ENCODE results near the gene VAV2. TPM values are rescaled to one million over a fixed set of nuclear protein-coding genes. Genes with fewer than 3 reads are reported as not detected.
"Not testable (repeated sequence)": the region's sequence is repeated elsewhere in the genome, so short reads cannot be mapped to it uniquely, and the experiment has no call there.

VAV2 gene
- polyA plus RNA-seq, 2 of the 4 experiments (the other 2 are of a cell fraction), result 9.8 to 21.4 TPM

GRCh38 chr9:133750982-133751649 is 241.0 kb downstream of the VAV2 start:
- H3K9me3 ChIP-seq, result no peaks in the 10 kb centered on the region
- ChIA-PET POLR2A (interaction anchor here (0.5 kb wide), 1 partner anchor 359 kb away, joined by 4 read pairs; no protein-coding TSS in a partner anchor), CTCF (interaction anchor here (0.6 to 7.0 kb wide), 3 partner anchors 9 to 302 kb away, joined by 3 to 41 read pairs (median 5); no protein-coding TSS in a partner anchor)
- ATAC-seq, result peak in 1 of 2 experiments; percentile 36; a peak in 3 of 6 replicates
- H3K4me3 ChIP-seq, result no peak overlapping the region
- no peak for FAIRE-seq
- no peak for DNase-seq (ENCODE audit: low read depth in 1 of 2, low spot score in 1 of 2)
- 46% methylated on average over 9 of the region's 9 CpGs for WGBS (ENCODE audit: missing lambda C conversion rate)
- no peaks in the 10 kb centered on the region for H3K4me1 ChIP-seq
- H3K4me2 ChIP-seq, result no peak overlapping the region
- TF ChIP-seq HOXB5 (CRISPR knock-in tag; IDR thresholded peaks at IDR 0.05) (no peak), NPAS2 (CRISPR knock-in tag; IDR thresholded peaks at IDR 0.05; ENCODE audit: borderline replicate concordance) (no peak), EHMT2 (IDR thresholded peaks at IDR 0.05; ENCODE audit: low read depth) (no peak), POLR2AphosphoS2 (conservative IDR thresholded peaks at IDR 0.05; ENCODE audit: low read length) (no peak), NFE2L2 (conservative IDR thresholded peaks at IDR 0.05; ENCODE audit: low read length) (no peak), FOSB (CRISPR knock-in tag; IDR thresholded peaks at IDR 0.05) (no peak), ELK1 (IDR thresholded peaks at IDR 0.05; ENCODE audit: low read depth, low read length) (no peak), ZC3H11A (IDR thresholded peaks at IDR 0.05) (no peak), ESRRA (IDR thresholded peaks at IDR 0.05; ENCODE audit: borderline replicate concordance, low read length) (no peak), BCL3 (IDR thresholded peaks at IDR 0.05) (no peak), RFX5 (IDR thresholded peaks at IDR 0.05) (no peak), EP300 (IDR thresholded peaks at IDR 0.05) (no peak), HEYL (CRISPR knock-in tag; IDR thresholded peaks at IDR 0.05) (no peak), PHF8 (IDR thresholded peaks at IDR 0.05; ENCODE audit: borderline replicate concordance, low read depth) (no peak)
- H3K27ac ChIP-seq, result no peak overlapping the region

GRCh38 chr9:133747309-133747708 is 244.8 kb downstream of the VAV2 start:
- Histone ChIP-seq H3K9me3 (no peaks in the 10 kb centered on the region), H3K4me3 (no peak overlapping the region), H3K4me1 (no peaks in the 10 kb centered on the region), H3K27ac (no peak overlapping the region), H3K4me2 (no peak overlapping the region)
- no peak for FAIRE-seq
- DNase-seq (ENCODE audit: low read depth in 1 of 2, low spot score in 1 of 2), result no peak
- ChIA-PET CTCF (interaction anchor here (1.8 kb wide), 1 partner anchor 247 kb away, joined by 7 read pairs; no protein-coding TSS in a partner anchor), POLR2A (no interaction called here)
- ATAC-seq, result no peak
- no peak for TF ChIP-seq JUNB (IDR thresholded peaks at IDR 0.05)
- TF ChIP-seq ESRRA (IDR thresholded peaks at IDR 0.05; ENCODE audit: borderline replicate concordance, low read length), result no peak
- TF ChIP-seq CEBPB (IDR thresholded peaks at IDR 0.05), result no peak
- no peak for TF ChIP-seq TFCP2L1 (CRISPR knock-in tag; IDR thresholded peaks at IDR 0.05)
- no peak for TF ChIP-seq ZC3H11A (IDR thresholded peaks at IDR 0.05)
- TF ChIP-seq SREBF2 (IDR thresholded peaks at IDR 0.05), result no peak
- no peak for TF ChIP-seq EHMT2 (IDR thresholded peaks at IDR 0.05; ENCODE audit: low read depth)
- no peak for TF ChIP-seq RCOR1 (IDR thresholded peaks at IDR 0.05; ENCODE audit: low read depth, low read length)
- no peak for TF ChIP-seq JUN (IDR thresholded peaks at IDR 0.05)
- no peak for TF ChIP-seq PHF8 (IDR thresholded peaks at IDR 0.05; ENCODE audit: borderline replicate concordance, low read depth)

GRCh38 chr9:133744528-133744927 is 247.6 kb downstream of the VAV2 start:
- ATAC-seq; H3K27ac ChIP-seq; H3K4me3 ChIP-seq; DNase-seq (ENCODE audit: low read depth in 1 of 2, low spot score in 1 of 2); CTCF ChIA-PET; H3K4me1 ChIP-seq; FAIRE-seq; H3K9me3 ChIP-seq; POLR2A ChIA-PET; H3K4me2 ChIP-seq: not testable (repeated sequence)
- WGBS (ENCODE audit: missing lambda C conversion rate), result 82% methylated on average over 6 of the region's 31 CpGs

All from A549 (cell line).